A549 treated with CORT108297 at 1 μM for 4 hours (cell line): ENCODE results near the gene GAPVD1. TPM values are rescaled to one million over a fixed set of nuclear protein-coding genes. Genes with fewer than 3 reads are reported as not detected.

Source experiments
- total RNA-seq: library from RNA; stranded (reverse); fragments of 200-300 nt; extraction: Qiagen RNA extraction; gene quantifications from 5 replicates; pipeline ENCODE4 v1.2.3, GENCODE V29; 2022

Gene GAPVD1, protein sequence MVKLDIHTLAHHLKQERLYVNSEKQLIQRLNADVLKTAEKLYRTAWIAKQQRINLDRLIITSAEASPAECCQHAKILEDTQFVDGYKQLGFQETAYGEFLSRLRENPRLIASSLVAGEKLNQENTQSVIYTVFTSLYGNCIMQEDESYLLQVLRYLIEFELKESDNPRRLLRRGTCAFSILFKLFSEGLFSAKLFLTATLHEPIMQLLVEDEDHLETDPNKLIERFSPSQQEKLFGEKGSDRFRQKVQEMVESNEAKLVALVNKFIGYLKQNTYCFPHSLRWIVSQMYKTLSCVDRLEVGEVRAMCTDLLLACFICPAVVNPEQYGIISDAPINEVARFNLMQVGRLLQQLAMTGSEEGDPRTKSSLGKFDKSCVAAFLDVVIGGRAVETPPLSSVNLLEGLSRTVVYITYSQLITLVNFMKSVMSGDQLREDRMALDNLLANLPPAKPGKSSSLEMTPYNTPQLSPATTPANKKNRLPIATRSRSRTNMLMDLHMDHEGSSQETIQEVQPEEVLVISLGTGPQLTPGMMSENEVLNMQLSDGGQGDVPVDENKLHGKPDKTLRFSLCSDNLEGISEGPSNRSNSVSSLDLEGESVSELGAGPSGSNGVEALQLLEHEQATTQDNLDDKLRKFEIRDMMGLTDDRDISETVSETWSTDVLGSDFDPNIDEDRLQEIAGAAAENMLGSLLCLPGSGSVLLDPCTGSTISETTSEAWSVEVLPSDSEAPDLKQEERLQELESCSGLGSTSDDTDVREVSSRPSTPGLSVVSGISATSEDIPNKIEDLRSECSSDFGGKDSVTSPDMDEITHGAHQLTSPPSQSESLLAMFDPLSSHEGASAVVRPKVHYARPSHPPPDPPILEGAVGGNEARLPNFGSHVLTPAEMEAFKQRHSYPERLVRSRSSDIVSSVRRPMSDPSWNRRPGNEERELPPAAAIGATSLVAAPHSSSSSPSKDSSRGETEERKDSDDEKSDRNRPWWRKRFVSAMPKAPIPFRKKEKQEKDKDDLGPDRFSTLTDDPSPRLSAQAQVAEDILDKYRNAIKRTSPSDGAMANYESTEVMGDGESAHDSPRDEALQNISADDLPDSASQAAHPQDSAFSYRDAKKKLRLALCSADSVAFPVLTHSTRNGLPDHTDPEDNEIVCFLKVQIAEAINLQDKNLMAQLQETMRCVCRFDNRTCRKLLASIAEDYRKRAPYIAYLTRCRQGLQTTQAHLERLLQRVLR (N-terminal part only)
- total RNA-seq: 11.8 to 17.0 TPM (median 16.0 TPM) in 5 replicates

GRCh38 chr9:125261501-125262293 lies at the start of gene GAPVD1:
TSS of gene GAPVD1 (plus strand) at chr9:125261826. CDS start at chr9:125298922, 37,096 bp downstream.

DNA sequence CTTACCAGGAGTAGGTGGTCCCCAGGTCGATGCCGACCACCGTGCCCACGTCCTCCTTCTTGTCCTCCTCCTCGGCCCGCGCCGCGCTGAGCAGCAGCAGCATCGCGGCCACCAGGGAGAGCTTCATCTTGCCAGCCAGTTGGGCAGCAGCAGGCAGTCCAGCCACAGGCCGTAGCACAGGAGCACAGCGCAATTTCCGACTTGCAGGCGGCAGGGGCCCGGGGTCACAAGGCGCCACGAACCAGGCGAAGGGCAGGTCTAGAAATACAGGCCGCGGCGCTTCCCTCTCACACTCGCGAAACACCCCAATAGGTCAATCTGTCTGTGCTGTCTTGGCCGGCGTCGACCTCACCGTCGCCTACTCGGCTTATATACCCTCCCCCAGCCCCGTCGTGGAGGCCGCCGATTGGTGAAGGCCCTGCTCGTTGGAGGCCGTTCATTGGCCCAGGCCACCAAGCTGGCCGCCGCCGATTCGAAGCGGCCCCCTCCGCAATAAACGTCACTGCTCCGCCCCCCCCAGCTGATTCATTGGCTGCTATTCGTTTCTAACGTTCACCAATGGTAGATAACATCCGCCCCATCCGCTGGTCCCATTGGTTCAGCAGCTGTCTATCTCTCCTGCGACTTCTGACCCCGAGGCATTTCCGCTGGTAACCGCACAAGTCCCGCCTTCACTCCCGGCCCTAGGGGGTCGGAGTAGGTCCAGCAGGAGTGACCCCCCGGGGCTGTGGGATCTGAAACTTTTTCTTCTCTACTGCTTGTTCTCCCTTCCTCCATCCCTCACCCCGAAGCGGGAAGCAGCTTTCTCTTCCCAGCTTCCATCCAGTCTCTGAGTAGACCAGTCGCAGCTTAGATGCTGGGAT lies 20.4 kb upstream of the GAPVD1 start, which contains the start of gene HSPA5:
TSS of gene HSPA5 (minus strand) at position 344 of the 863 bp plus-strand sequence. CDS start at position 127, 217 bp downstream.

Other genes starting within 250 kb of the GAPVD1 start
- gene SCAI, start 118.3 kb upstream of the GAPVD1 start, total RNA-seq: 1.2 to 1.8 TPM (median 1.6 TPM) in 5 replicates
- gene PPP6C, start 72.0 kb upstream of the GAPVD1 start, total RNA-seq: 24.4 to 28.9 TPM (median 25.5 TPM) in 5 replicates
- 39.0 to 45.7 TPM (median 42.7 TPM) in 5 replicates for gene RABEPK, start 61.3 kb upstream of the GAPVD1 start, total RNA-seq
- 341 to 409 TPM (median 361 TPM) in 5 replicates for gene HSPA5, start 20.5 kb upstream of the GAPVD1 start, total RNA-seq